Stimulated activated CD4-positive, alpha-beta T cell treated with anti-CD3 and anti-CD28 coated beads, Interleukin-1b, Interleukin-23, amount 100 ng/mL, for 24 hours (primary cell): Measurements from ENCODE around the gene MAD1L1.

Source experiments
- DNase-seq, 4 experiments: peaks; one replicate each; pipeline ENCODE4 v3.0.0-alpha.2; 2020; ENCODE audit warnings: low read depth in 4 of 4, low spot score in 1 of 4

MAD1L1 gene

DNA sequence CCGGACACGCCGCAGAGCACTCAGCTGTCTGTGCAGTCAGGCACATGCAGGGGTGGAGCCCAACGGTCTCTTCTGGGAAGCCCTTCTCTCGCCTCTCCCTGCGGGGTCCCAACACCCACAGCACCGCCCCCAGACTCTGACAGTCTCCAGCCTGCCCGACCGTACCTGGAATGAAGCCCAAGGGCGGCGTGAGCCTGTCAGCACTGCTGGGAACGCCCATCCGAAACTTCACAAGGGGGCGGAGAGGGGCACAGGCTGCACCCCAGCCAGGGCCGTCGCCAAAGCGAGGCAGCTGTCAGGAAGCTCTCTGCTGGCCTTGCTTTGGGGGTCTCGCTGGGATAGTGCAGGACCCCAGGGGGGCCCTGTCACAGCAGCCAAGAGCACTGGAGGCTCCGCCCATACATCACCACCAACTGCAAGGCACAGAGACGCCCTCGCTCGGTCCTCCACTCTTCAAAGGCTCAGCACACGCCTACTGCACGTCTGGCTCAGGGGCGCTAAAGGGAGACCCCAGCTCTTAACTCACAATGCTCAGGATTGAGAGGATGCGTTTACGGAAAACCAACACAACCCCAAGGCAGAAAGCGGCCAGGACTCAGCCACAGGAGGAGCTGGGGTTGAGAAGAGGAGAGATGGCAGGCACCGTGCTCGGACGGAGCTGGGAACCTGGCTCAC is 30.9 kb downstream of the MAD1L1 start:
- no peak for DNase-seq

DNA sequence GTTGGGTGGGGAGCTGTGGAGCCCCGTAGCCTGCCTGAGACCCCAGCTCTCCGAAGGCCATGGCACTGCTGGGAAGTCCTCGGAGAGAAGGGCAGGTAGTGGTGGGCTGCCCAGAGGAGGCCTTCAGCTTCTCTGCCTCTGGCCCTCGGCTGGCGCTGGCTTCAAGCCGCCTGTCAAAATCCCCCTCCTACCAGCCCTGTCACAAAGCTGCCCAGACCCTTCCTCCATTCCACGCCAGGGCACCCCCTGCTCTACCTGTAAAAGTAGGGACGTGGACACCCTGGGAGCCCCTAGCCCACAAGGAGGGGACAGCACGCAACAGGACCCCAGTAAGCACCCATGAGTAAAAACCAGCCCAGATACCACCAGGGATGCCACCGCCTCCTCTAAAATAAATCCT is 31.6 kb downstream of the MAD1L1 start:
- DNase-seq, result no peak

DNA sequence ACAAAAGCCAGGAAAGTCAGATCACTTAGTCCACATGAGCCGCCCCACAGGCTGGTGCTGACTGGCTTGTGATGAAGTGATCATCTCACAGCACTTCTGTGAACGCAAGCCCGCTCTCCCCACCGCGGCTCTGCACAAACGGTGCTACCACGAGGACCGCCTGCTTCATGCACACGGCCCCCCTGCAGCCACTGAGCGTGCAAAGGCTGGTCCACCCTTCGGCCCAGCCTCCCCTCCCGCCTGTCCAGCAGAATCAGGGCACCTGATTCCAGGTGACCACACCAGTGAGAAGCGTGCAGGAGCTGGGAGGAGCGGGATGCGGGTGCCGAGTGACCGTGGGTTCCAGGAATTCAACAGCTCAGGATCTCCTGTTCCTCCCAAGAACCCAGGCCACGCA is 32.2 kb downstream of the MAD1L1 start:
- DNase-seq, result no peak

DNA sequence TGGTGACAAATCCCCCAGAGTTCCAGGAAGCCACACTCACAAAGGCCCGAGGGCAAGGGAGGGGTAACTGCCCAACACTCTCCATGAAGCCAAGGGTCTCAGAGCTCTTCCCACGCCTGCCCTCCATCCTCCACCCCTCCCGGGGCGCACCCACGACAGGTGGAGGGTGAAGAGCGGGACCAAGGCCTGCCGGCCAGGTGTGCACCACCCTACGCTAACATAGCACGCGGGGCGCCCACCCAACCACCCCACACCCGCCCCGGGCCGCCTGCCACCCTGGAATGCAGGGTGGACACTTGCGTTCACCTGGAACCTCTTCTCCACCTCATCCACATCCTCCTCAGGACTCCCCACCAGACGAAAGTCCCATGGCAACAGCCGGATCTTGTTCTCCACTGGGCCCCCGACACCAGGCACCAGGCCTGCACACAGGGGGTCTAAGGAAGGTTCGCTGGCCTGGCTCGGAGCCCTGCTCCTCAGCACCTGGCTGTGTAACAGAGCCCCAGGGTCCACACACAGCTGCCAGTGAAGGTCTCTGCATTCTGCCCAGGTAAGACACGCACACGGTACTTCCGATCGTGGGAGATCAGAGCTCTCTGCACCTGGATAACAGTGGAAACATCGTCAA is 32.7 kb downstream of the MAD1L1 start:
- no peak for DNase-seq

DNA sequence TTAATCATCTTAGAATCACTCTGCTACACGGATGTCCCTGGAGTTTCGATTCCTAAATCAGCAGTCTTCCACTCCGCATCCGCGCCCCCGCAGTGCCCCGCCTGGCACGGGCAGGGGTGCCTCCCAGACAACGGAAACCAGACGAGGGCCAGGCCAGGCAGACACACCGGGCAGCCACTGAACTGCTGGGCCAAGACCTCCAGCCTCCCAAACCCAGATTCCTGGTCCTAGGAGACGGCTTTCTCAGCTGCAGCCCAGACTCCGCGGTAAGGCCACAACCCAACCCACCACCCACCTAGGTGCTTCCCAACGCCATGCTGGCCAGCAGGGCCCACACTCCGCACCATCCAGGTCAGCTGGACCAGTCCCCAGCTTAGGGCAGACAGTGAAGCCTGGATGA is 33.2 kb downstream of the MAD1L1 start:
- DNase-seq, result no peak

DNA sequence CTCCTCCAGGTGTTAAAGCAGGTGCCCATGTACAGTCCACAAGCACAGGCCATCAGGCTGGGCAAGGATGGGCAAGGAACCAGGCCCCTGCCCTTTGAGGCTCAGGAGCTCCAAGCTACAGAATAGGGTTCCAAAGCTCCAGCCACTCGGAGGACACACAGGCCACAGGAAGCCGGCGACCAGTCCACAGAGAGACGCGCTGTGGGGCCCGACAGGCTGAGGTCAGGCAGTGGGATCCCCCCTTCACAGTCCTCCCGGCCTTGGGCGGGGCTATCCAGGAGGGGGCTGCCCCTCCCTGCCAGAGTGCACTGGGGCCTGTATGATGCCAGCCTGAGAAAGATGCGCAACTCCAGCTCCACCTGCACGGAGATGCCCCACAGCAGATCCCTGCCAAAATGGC is 34.0 kb downstream of the MAD1L1 start:
- no peak for DNase-seq

DNA sequence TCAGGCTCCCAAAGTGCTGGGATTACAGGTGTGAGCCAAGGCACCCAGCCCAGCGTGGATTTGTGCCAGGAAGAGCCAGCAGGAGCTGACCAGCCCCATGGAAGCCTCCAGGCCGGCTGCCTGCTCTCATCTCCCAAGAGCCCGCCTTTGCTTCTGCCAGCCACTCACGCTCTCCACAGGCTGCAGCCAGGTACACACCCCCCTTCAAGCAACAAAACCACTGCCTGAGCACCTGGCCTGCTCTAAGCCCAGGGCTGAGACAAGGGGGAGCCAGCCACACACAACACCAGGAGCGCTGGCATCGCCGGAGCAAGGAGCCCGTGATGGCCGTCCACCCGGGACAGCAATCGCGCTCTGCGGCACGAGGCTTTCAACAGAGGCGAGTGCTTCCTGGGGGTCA is 34.5 kb downstream of the MAD1L1 start:
- no peak for DNase-seq

DNA sequence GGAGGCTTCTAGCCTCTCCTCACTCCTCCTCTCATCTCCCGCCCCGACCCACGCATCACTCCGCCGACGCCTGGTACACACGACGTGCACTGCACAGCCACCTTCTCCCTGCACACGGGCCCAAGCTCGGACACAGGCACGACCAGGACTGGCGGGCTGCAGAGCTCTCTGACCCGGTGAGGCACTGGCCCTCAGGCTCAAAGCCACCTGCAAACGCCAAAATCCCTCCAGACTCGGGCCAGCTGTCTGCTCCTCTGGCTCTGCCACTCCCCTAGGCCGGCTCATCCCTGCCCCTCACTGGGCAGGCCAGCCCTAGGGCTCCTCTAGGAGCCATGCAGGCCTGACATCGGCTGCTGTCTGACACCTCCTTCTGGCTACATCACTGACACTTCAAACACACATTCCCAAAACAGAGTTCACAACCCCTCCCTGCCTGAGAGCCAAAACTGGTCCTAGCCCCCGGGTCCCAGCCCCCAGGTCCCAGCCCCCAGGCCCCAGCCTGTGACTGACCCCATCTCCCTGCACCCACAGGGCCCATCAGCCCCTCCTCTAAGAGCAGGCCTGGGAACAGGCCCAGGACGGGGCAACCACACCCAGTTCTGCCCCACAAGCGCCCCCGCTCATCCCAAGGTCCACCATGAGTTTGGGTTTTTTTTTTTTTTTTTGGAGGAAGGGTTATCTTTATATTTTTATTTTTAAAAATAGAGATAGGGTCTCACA is 35.1 kb downstream of the MAD1L1 start:
- DNase-seq, result no peak

DNA sequence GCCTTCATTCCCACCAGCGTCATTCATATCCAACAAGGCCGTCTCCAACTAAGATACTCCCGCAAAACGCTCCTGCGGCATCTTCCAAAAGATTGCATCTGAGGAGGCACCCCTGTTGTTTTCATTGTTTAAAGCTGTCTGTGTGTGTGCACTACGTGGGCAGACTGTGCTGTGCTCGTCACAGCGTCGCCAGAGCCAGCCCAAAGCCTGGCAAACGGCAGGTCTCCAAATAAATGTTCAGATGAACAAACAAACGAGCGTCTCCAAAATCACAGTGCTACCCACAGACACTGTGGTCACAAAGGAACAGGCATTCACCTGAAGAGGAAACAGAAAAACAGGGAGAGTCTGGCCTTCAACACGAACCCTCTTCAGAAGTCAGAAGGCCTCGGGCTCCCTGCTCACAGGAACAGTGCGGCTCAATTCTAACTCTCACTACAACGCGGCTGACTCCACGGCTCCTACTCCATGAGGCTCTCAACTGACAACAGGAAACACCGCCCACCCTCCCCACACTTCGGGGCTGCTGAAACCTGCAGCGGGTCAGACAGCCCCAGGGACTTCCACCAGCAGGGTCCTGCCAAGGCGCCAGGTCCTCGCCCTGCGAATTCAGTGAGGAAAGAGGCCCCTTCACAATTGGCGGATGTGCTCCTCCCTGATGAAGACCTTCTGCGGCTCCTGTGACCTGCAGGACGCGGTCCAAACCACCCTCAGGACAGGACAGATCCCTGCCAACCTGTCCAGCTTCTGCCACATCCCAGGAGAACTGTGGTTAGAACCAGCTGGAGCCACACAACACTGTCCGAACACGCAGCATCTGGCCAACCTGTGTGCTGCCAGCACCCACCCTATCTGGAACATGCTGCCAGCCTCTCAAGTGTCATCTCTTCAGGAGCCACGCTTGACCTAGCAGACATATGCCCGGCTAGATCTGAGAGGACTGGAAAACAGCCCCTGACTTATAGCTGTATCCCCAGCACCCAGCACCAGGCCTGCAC is 36.1 kb downstream of the MAD1L1 start:
- no peak for DNase-seq

DNA sequence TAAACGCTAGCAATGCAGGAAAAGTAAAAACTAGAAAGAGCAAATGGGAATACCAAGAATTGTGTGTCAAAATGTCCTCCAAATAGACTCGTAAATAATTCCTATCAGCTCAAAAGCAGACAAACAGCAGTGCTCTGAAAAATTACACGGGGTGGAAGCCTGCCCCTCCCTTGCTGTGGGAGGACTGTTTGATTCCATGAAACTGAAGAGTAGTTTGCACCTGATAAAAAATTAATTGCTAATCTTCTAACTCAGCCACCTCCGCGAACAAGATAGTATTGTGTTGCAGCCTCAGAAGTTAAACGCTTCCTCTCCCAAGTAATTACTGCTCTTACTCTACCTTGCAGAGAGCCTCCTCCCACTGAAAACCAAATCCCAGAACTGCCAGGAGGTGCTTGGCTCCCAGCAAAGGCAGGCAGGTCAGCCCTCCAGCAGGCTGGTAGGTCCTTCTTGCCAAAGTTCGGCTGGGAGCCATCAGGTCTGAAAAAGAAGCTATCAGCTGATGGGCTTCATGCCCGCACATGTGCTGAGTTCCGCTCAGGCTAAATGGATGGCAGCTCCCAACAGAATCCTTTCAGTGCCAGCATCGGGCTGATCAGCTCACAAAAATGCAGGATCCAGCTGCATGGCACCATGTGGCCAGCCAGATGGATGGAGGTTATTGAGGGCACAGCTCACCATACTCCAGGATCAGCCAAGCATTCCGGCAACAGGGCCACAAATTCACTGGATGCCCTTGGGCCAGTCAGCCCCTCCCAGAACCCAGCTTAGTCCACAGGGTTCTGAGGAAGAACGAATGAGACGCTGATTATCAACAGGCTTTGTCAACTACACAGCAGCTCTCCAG is 37.1 kb downstream of the MAD1L1 start:
- no peak for DNase-seq

DNA sequence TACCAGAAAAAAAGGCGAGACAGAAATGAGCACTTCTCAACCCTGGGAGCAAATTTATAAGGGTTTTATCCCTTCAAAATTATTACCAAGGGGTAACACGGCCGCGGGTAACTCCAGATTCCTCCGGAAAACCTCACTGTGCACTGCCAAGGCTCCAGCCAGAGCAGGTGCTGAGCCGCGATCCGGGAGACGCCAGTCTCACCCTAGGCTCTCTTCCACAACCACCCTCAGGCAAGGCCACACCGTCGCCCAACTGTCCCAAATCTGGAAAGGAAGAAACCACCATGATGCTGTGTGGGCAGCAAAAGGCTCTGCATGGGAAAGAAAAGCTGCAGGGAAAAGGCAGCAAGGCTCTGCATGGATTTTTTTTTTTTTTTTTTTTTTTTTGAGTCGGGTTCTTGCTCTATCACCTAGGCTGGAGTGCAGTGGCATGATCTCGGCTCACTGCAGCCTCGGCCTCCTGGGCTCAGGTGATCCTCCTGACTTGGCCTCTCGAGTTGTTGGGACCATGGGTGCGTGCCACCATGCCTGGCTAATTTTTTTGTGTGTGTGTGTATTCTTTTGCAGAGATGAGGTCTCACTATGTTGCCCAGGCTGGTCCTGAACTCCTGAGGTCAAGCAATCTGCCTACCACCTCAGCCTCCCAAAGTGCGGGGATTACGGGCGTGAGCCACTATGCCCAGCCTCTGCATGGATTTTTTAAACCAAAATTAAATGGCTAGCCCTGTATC is 39.0 kb downstream of the MAD1L1 start:
- DNase-seq, result no peak

DNA sequence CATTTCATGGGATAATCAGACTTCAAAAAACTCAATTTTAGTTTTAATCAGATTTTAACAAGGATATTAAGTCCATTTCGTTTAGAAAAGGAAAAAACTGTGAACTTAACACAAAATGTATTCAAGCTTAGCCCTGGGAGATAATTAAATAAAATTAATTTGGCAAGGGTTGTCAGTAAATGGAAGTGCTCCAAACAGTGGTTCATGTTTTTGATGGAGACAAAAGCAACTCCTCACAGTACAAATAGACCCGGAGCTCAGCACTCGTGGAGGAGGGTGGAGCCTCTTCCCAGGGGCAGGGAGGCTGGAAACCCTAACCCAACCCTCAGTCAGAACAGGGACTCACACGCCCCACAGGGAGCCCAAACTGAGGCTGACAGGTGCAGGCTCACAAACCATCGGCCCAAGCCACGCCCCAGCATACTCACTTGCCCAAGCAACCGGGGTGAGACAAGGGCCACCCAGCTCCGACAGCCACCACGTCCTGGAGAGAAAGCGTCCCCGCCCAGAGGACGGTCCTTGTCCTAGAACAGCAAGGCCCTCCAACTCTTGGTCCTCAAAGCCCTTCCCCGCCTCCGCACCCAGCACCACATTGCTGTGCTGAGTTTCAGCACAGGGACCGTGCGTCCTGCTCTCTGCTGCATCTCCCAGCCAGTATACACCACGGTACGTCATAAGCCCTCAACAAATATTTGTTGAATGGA is 39.8 kb downstream of the MAD1L1 start:
- DNase-seq, result no peak

DNA sequence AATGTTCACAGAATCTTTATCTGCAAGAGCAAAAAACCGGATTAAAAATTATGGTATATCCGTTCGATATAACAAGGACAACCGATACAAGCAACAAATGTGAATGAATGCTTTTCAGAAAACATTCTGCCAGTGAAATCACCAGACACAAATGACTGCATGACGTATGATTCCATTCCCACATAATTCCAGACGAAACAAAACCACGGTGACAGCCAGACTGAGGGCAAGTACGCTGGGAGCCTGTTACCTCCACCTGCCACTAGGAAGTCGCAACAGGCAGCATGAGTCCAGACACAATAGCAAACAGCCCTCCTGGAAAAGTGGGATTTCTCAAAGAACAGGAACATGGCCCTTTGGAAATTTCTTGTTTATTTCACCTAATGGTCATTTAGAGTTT is 41.7 kb downstream of the MAD1L1 start:
- no peak for DNase-seq

DNA sequence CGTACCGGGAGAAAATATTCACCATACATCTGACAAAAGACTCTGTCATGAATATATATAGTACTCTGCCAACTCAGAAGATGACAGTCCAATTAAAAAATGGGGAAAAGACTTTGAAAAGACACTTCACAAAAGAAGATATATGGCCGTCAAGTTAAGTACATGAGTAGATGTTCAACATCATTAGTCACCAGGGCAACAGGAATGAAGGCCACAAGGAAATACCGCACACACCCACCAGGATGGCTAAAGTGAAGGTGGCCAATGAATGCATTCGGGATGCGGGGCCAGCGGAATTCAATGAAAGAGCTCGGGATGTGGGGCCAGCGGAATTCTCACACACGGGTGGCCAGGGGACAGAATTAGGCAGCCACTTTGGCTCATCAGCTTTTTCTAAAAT is 42.2 kb downstream of the MAD1L1 start:
- no peak for DNase-seq

DNA sequence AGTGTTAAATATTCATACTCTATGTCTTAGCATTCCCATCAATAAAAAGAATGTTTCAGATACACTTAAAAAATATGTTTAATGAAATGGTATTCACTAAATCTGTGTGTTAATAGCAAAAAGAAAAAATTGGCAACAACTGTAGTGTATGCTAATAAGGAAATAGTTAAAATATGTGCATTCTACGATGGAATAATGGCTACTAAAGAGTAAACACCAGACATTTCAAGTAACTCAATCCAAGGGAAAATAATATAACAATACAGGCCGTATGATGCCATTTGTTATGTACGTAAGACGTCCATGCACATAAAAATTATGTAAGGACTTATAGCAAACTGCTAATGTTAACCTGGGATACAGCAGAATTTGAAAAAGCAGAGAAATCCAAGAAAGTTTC is 46.6 kb downstream of the MAD1L1 start:
- DNase-seq, result no peak

DNA sequence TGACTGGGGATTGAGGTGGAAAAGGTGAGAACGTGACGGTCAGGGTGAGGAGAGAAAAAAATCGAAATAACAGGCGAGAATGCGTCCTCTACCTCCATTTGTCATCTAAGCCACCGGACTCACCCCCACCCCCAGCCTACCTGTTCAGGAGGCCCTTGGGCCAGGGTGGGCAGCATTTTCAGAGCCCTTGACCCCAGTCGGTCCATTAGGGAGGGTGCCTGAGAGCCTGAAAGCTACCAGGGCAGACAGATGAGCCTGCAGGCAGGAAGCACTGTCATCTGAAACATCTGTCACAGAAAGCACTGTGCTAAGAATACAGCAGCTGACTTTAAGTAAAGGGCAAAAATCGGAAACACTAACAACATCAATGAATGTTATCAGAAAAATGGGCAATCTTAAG is 47.0 kb downstream of the MAD1L1 start:
- no peak for DNase-seq

DNA sequence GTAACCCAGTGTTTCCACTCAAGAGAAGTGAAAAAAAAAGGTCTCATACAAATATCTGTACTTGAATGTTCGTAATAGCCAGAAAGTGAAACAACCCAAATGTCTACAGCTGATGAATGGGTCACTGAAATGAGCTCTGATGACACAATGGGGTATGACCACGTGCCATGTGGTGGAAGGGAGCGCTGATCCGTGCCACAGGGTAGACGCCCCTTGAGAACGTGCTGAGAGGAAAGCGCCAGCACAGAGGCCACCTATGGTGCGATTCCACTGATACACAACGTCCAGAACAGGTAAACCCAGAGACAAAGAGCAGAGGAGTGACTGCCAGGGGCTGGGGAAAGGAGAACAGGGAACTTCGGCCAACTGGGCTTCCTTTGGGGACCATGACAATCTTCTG is 50.3 kb downstream of the MAD1L1 start:
- no peak for DNase-seq

DNA sequence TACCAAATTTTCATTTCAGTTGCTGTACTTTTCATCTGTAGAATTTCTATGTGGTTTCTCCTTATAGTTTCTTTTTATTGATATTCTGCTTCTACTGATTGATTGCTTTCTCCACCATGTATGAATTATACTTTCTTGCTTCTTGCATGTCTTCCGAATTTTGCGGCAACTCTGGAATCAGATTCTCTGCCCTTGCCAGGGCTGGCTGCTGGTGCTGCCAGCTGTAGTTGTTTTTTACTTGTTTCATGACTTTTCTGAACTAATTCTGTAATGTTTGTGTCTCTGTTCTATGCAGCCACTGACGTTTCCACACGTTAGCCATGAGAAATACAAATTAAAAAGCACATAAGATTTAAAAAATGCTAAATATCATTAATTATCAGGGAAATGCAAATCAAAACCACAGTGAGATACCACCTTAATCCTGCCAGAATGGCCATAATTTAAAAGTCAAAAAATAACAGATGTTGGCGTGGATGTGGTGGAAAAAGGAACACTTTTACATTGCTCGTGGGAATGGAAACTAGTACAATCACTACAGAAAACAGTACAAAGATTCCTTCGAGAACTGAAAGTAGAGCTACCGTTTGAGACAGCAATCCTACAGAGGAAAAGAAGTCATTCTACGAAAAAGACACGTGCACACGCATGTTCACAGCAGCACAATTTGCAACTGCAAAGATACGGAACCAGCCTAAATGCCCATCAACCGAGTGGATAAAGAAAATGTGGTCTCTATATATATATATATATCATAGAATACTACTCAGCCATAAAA is 51.5 kb downstream of the MAD1L1 start:
- no peak for DNase-seq
